Glutamatergic neuron (in vitro differentiated cells): ENCODE measurements around the gene PML. TPM values are rescaled to one million over a fixed set of nuclear protein-coding genes. Genes with fewer than 3 reads are reported as not detected.

Experiments
- DNase-seq: peaks from one replicate; pipeline ENCODE4 v3.0.0; 2022
- H3K27ac Mint-ChIP-seq: one replicate; pipeline ENCODE4 v1.8.0; 2020; ENCODE audit warnings: mild to moderate bottlenecking, mixed read lengths, inconsistent platforms; ENCODE audit not compliant: unreplicated experiment
- H3K27me3 Mint-ChIP-seq: one replicate; pipeline ENCODE4 v1.8.0; 2020; ENCODE audit warnings: mild to moderate bottlenecking, moderate library complexity, mixed read lengths, inconsistent platforms; ENCODE audit not compliant: unreplicated experiment
- H3K36me3 Mint-ChIP-seq: one replicate; pipeline ENCODE4 v1.8.0; 2020; ENCODE audit warnings: mild to moderate bottlenecking, mixed read lengths, inconsistent platforms; ENCODE audit not compliant: unreplicated experiment
- H3K4me1 Mint-ChIP-seq: one replicate; pipeline ENCODE4 v1.8.0; 2020; ENCODE audit warnings: mild to moderate bottlenecking, low read depth, mixed read lengths, inconsistent platforms; ENCODE audit not compliant: unreplicated experiment
- H3K4me3 Mint-ChIP-seq: one replicate; pipeline ENCODE4 v1.8.0; 2020; ENCODE audit warnings: mild to moderate bottlenecking, mixed read lengths, inconsistent platforms; ENCODE audit not compliant: unreplicated experiment
- H3K9me3 Mint-ChIP-seq: one replicate; pipeline ENCODE4 v1.8.0; 2020; ENCODE audit warnings: mild to moderate bottlenecking, moderate library complexity, mixed read lengths, inconsistent platforms; ENCODE audit not compliant: unreplicated experiment
- total RNA-seq: library from RNA; stranded (reverse); fragmentation: NEBNext Ultra II Directional; extraction: Animal tissue kit (Norgen Biotek cat#: 25700); gene quantifications from one replicate; pipeline ENCODE4 v1.2.1, GENCODE V29; 2021; ENCODE audit not compliant: unreplicated experiment
- TF ChIP-seq, protein P1 (sequence below): fragments of 200-600 bp; sonication (generic); IDR thresholded peaks from one replicate; pipeline ENCODE4 v1.5.0; 2021; ENCODE audit not compliant: partially characterized antibody, unreplicated experiment

Gene PML
- total RNA-seq, 1 donor from 2014 or later = 27.6 TPM

- Mint-ChIP-seq H3K27ac (no peak overlapping the region), H3K36me3 (peaks cover 4% of the 10 kb centered on the region), H3K4me3 (no peak overlapping the region), H3K9me3 (no peaks in the 10 kb centered on the region), H3K27me3 (peaks cover 2% of the 10 kb centered on the region), H3K4me1 (no peaks in the 10 kb centered on the region)
- DNase-seq = no peak
- TF ChIP-seq, protein P1, sequence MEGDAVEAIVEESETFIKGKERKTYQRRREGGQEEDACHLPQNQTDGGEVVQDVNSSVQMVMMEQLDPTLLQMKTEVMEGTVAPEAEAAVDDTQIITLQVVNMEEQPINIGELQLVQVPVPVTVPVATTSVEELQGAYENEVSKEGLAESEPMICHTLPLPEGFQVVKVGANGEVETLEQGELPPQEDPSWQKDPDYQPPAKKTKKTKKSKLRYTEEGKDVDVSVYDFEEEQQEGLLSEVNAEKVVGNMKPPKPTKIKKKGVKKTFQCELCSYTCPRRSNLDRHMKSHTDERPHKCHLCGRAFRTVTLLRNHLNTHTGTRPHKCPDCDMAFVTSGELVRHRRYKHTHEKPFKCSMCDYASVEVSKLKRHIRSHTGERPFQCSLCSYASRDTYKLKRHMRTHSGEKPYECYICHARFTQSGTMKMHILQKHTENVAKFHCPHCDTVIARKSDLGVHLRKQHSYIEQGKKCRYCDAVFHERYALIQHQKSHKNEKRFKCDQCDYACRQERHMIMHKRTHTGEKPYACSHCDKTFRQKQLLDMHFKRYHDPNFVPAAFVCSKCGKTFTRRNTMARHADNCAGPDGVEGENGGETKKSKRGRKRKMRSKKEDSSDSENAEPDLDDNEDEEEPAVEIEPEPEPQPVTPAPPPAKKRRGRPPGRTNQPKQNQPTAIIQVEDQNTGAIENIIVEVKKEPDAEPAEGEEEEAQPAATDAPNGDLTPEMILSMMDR = no peak
Observed at GRCh38 chr15:74006774-74007639, 12.5 kb downstream of the PML start.

DNA sequence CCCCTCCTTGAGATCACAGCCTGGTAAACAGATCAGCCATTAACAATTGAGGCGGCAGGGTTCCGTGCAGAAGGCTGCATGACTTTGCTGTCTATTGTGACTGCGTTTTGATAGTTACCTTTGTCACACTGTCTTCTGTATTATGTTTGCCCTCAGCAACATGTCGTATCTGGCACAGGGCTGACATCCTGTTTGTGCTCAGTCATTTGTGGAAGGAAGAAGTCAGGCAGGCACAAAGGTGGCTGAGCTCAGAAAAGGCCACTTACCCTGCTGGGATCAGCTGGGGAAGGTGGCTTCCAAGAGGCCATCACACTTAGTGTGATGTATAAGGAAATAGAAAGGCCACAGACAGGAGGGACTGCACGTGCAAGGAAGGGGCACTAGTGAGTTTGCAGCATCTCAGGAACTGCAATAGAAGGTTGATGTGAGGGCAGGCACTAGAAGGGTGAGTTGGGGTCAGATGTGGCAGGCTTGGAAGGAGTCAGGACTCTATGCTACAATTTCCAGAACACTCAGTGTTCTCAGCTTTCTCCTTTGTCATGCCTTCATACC is 13.4 kb downstream of the PML start:
- Mint-ChIP-seq H3K27ac (no peak overlapping the region), H3K4me1 (no peaks in the 10 kb centered on the region), H3K4me3 (no peak overlapping the region)

GRCh38 chr15:74008901-74009300 is 14.4 kb downstream of the PML start:
- Mint-ChIP-seq H3K27me3 (peaks cover 2% of the 10 kb centered on the region), H3K4me3 (no peak overlapping the region), H3K27ac (no peak overlapping the region), H3K4me1 (no peaks in the 10 kb centered on the region), H3K9me3 (no peaks in the 10 kb centered on the region), H3K36me3 (peaks cover 4% of the 10 kb centered on the region)
- TF ChIP-seq, protein P1 = no peak
- no peak for DNase-seq

More for the DNA sequence above, 13.4 kb downstream of the PML start:
- Mint-ChIP-seq H3K27me3 (peaks cover 2% of the 10 kb centered on the region), H3K36me3 (peaks cover 4% of the 10 kb centered on the region), H3K9me3 (no peaks in the 10 kb centered on the region)
- TF ChIP-seq, protein P1 = no peak
- no peak for DNase-seq

GRCh38 chr15:74010929-74011540 is 16.5 kb downstream of the PML start:
- DNase-seq = no peak
- Mint-ChIP-seq H3K27ac (no peak overlapping the region), H3K9me3 (peaks cover 2% of the 10 kb centered on the region), H3K27me3 (peaks cover 2% of the 10 kb centered on the region), H3K4me3 (no peak overlapping the region), H3K4me1 (no peaks in the 10 kb centered on the region), H3K36me3 (no peaks in the 10 kb centered on the region)
- TF ChIP-seq, protein P1 = no peak

DNA sequence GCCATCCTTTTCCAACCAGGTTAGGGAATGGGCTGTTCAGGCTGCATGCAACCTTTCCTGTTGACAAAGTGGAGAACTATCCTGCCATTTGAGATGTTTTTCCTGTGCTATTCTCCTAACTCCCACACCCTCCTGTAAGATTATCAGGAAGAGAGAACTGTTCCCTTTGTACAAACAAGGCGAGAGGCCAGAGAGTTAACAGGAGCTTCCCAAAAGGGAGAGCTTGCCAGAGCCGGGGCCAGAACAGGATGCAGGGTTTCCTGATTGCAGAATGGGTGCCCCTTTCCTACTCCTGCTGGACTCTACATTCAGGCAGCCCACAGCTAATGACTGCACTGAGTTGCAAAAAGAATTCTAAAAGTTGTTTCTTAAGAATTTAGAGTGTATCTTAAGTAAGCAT is 17.1 kb downstream of the PML start:
- DNase-seq = no peak
- H3K27me3 Mint-ChIP-seq = peaks cover 2% of the 10 kb centered on the region

More for the DNA sequence above, 17.1 kb downstream of the PML start:
- H3K4me1 Mint-ChIP-seq = no peaks in the 10 kb centered on the region
- no peak overlapping the region for H3K27ac Mint-ChIP-seq
- H3K36me3 Mint-ChIP-seq = no peaks in the 10 kb centered on the region
- TF ChIP-seq, protein P1 = no peak
- H3K4me3 Mint-ChIP-seq = no peak overlapping the region
- peaks cover 2% of the 10 kb centered on the region for H3K9me3 Mint-ChIP-seq
